HG03175 (cell line): ENCODE data around the gene GPATCH3.
"Not testable (repeated sequence)": the region's sequence is repeated elsewhere in the genome, so short reads cannot be mapped to it uniquely, and the experiment has no call there.

Source experiments
- ATAC-seq: cut with Tn5 transposase; IDR thresholded peaks from one replicate; pipeline ENCODE4 v1.9.1; 2021; ENCODE audit warnings: mild to moderate bottlenecking, moderate library complexity; ENCODE audit not compliant: unreplicated experiment

GPATCH3 gene

DNA sequence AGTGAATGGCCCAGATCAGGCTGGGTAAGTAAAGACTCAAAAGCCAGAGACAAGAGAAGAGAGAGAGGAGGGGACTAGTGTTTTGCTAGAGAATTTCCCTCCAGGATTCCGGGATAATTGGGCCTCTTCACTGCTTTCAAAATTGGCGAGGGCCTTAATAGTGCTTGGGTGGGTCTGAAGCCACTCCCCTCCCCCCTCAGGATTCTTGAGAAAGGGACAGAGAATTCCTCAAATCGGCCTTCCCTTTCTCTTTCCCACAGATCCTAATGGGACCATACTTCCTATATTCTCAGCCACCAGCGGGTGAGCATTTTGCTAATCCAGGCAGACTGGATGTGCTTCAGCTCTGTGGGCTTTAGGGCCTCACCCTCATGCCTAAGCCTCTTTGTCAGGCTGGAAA lies 25.4 kb downstream of the GPATCH3 start:
- ATAC-seq = no peak

GRCh38 chr1:26873097-26873496 lies 27.2 kb downstream of the GPATCH3 start:
- not testable (repeated sequence) for ATAC-seq

- ATAC-seq = peak; percentile 94
These were observed 35.4 kb downstream of the GPATCH3 start for GRCh38 chr1:26864610-26865480.

DNA sequence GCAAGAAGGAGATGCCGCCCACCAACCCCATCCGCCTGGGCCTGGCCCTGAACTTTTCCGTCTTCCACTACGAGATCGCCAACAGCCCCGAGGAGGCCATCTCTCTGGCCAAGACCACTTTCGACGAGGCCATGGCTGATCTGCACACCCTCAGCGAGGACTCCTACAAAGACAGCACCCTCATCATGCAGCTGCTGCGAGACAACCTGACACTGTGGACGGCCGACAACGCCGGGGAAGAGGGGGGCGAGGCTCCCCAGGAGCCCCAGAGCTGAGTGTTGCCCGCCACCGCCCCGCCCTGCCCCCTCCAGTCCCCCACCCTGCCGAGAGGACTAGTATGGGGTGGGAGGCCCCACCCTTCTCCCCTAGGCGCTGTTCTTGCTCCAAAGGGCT lies 36.6 kb downstream of the GPATCH3 start:
- no peak for ATAC-seq

DNA sequence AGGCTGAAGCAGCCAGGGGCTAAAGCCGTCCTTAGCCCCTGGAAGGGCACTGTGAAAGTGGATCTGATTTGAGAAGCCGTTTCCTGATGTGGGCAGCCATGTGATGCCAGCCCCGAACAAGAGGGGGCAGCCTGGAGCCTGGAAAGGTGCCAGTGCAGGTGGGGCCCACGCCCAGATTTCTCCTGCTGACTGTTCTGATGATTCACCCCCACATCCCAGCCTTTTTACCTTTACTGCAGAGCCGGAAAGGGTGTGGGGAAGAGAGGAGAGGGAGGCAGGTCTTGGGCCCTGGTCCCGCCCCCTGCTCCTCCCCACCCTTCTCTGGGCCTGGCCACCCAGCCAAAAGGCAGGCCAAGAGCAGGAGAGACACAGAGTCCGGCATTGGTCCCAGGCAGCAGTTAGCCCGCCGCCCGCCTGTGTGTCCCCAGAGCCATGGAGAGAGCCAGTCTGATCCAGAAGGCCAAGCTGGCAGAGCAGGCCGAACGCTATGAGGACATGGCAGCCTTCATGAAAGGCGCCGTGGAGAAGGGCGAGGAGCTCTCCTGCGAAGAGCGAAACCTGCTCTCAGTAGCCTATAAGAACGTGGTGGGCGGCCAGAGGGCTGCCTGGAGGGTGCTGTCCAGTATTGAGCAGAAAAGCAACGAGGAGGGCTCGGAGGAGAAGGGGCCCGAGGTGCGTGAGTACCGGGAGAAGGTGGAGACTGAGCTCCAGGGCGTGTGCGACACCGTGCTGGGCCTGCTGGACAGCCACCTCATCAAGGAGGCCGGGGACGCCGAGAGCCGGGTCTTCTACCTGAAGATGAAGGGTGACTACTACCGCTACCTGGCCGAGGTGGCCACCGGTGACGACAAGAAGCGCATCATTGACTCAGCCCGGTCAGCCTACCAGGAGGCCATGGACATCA lies 37.2 kb downstream of the GPATCH3 start, which contains the start of gene SFN:
Gene SFN, plus strand, starts transcription at position 369 of the 904 bp plus-strand sequence. Its CDS starts 64 bp downstream, at position 433.
- ATAC-seq = no peak

- no peak for ATAC-seq
These were observed 38.3 kb downstream of the GPATCH3 start for GRCh38 chr1:26861889-26862378.

GRCh38 chr1:26861286-26861701 lies 39.0 kb downstream of the GPATCH3 start:
- ATAC-seq = no peak

- ATAC-seq = no peak
These were observed 41.2 kb downstream of the GPATCH3 start for GRCh38 chr1:26858891-26859640.

- ATAC-seq = no peak
These were observed 42.1 kb downstream of the GPATCH3 start for GRCh38 chr1:26858160-26858559.

DNA sequence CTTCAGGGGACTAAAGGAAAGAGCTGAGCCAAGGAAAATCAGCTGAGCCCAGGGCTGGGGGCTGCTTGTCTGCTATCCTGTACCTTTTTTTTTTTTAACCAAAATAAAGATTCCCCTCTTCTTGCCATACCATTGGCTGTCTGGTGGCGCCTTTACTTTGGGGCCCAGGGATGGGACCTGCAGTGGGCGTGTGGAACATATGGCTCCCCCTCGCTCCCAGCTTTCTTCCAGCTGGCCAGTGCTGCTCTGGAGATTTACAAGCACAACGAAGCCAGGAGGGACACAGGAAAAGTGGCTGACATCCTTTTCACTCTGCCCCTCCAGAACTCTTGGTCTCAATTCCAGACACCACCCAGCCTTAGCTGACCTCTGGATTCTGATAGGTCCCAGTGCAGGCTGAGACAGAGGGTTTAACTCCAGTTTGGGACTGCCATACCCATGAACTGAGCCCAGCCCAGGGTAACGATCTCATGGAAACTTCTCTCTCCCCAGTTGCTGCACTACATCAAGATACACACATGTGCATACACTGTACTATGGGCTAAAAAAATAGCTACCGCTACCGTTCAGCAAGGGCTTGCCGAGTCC lies 42.7 kb downstream of the GPATCH3 start:
- no peak for ATAC-seq

GRCh38 chr1:26856604-26857469 lies 43.4 kb downstream of the GPATCH3 start:
- ATAC-seq = no peak

DNA sequence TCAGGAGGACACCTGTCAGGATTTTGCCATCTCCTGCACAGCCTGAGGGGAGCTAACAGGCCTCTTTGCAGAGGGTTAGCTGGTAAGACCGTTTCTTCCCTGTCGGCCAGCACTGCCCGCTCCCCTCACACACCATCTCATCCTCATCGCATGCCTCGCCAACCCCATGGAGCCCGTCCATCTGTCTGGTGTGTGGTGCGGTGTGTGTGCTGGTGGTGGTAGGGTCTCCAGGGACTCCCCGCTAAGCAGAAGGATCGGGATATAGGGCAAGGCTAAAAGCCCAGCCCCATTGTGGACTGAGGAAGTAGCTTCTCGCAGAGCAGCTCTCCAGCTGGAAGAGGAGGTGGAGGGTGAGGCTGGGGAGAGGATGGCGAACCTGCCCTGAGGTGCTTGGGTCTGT lies 44.1 kb downstream of the GPATCH3 start:
- no peak for ATAC-seq

DNA sequence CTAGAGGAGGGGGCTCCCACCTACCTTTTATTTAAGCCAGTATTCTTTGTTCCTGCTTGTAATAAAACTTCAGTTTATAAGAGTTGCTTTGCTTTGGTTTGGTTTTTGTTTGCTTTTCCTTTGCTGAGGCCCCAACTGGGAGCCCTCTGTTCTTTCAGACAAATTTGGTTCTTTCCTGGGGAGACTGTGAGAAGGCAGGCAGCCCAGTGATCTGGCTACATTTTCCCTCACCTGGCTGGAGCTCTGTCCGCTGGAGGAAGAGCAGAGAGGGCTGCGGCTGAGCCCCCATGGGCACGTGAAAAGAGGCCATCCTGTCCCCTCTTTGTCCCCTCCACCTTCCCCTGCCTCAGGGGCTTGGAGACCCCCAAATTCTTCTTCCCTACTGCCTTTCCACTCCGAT lies 44.6 kb downstream of the GPATCH3 start:
- ATAC-seq = no peak

DNA sequence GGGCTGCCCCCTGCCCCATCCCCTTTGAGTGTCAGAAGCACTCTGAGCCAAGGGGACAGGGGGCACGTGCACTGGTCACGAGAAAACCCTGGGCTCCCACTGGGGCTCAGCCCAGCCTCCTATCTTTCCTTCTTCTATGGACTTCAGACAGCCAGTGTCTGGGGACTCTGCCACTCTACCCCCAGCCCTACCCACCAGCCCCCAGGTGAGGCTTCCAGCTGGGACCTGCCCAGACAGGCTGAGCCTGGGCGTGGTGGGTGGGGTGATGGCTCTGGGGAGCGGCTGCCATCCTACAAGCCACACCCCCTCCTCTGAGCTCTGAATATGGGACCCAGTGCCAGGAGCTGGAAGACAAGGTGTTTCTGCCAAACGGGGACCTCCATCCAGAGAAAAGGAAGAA lies 45.4 kb downstream of the GPATCH3 start:
- ATAC-seq = no peak

DNA sequence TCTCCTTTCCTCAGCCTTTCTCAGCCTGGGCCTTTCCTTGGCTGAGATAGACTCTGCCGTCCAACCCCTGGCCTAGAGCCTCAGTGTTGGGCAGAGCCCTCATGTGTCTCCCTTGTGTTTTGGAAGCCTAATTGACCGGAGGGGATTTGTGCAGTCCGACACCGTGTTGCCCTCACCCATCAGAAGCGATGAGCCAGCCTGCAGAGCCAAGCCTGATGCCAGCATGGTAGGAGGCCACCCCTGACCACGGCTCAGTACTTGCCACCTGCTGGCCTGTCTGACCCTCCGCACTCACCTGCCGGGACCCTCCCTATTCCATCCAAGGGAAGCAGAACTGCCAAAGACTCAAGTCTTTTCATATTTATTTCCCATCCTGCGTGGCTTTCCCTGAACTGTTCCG lies 46.7 kb downstream of the GPATCH3 start:
- no peak for ATAC-seq

DNA sequence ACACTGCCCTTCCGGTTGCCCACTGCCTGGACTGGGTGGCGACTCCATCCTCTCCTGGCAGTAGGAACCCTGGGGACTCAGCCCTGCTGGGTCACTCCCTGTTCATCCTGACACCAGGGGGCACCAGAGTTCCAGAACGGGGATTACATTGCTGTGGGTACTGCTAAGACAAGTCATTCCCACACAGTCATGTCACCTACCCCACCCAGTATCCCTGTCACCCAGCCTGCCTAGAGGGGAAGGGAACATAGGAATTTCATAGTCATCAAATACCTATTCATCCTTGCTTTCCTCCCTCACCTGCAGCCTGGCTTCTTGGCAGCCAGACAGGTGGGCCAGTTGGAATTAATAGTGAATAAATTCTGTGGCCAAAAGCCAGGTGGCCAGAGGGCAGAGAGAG lies 47.1 kb downstream of the GPATCH3 start:
- no peak for ATAC-seq

DNA sequence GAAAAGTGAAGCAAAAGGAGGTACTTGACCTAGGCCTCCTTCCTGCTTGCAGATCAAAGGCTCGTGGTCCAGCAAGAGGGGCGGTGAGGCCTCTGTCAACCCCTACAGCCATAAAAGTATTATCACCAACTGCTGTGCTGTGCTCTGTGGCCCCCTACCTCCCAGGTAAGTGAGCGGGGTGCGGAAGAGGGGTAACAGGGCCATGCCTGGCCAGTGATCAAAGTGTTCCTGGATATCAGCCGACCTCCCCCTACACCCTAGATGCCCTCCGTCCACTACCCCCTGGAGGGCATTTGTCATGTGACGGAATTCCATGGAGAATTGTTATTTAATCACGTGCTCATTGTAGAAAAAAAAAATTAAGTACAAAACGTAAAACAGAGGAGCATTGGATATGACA lies 47.6 kb downstream of the GPATCH3 start:
- no peak for ATAC-seq

DNA sequence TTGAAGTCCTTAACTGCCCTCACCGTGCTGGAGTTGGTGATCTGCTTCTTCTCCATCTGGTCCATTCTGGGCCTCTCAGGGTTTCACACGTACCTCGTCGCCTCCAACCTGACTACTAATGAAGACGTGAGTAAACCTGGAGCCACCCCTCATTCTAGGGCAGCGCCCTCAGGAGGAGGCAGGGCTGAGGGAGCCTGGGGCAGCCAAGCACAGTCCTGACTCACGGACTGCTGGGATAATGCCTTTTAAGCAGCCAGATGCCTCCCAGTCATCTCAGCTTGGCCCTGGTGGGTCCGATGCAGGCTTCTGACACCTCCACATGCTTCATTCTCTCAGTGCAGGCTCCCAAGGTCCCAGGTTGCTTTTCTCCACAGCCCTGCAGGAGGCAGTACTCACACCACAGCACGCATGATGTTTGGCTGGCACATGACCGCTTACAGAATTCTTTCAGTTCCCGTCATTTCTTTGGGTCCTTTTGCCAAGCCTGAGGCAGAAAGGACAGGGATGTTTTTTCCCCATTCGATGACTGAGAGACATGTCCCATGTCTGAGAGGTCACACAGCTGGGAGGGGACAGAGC lies 49.1 kb downstream of the GPATCH3 start:
- ATAC-seq = no peak
